SK-N-SH (cell line): Measurements from ENCODE around the gene EMP1. TPM values are rescaled to one million over a fixed set of nuclear protein-coding genes. Genes with fewer than 3 reads are reported as not detected.

Experiments
- CTCF ChIA-PET: fragments of 300-600, 350-600 bp; formaldehyde crosslinking; extraction: SDS; loops from one replicate; lab custom pipeline; 2021; lab: Yijun Ruan, JAX
- POLR2A ChIA-PET: fragments of 350-600 bp; sonication (Branson Sonifier 250); formaldehyde crosslinking; extraction: SDS; loops from one replicate; lab custom pipeline; 2020; ENCODE audit warnings: antibody characterized with exemption, inconsistent platforms; lab: Yijun Ruan, JAX
- DNase-seq: peaks from one replicate; pipeline ENCODE4 v3.0.0; 2012
- H2AFZ ChIP-seq: fragments of 200-600 bp; sonication (generic); 2 replicates; pipeline ENCODE4 v1.8.1; 2016; ENCODE audit warnings: antibody characterized with exemption, mild to moderate bottlenecking, low read depth
- H3F3A ChIP-seq: fragments of 200-600 bp; sonication (generic); replicated peaks from 2 replicates; pipeline ENCODE3; 2016; ENCODE audit warnings: antibody characterized with exemption, mild to moderate bottlenecking; ENCODE audit not compliant: insufficient read depth
- H3K27ac ChIP-seq, 2 experiments: fragments of 200-500 bp in 1 of 2; fragments of 200-600 bp in 1 of 2; sonication (Bioruptor generic) in 1 of 2; sonication (generic), shearing (Covaris generic) in 1 of 2; 2 replicates each; pipeline versions ENCODE4 v1.5.1 to v1.6.1; 2014 to 2016; ENCODE audit warnings: low read depth in 2 of 2, inconsistent platforms in 1 of 2, low read length in 1 of 2, mild to moderate bottlenecking in 1 of 2, mixed read lengths in 1 of 2
- H3K27me3 ChIP-seq: fragments of 200-600 bp; sonication (generic), shearing (Covaris generic); 2 replicates; pipeline ENCODE4 v1.6.1; 2016; ENCODE audit warnings: mixed run types; ENCODE audit not compliant: insufficient read depth
- H3K36me3 ChIP-seq, 2 experiments: fragments of 200-500 bp in 1 of 2; fragments of 200-600 bp in 1 of 2; sonication (Bioruptor generic) in 1 of 2; sonication (generic) in 1 of 2; replicated peaks in 1 of 2; 2 replicates each; pipeline versions ENCODE3 to v1.5.1; 2014 to 2016; ENCODE audit warnings: low read length in 1 of 2, mild to moderate bottlenecking in 1 of 2; ENCODE audit not compliant: insufficient read depth in 2 of 2, control insufficient read depth in 1 of 2
- H3K4me1 ChIP-seq, 2 experiments: fragments of 200-500 bp in 1 of 2; fragments of 200-600 bp in 1 of 2; sonication (Bioruptor generic) in 1 of 2; sonication (generic), shearing (Covaris generic) in 1 of 2; 2 replicates each; pipeline versions ENCODE4 v1.5.1 to v1.6.1; 2014 to 2016; ENCODE audit warnings: low read depth in 1 of 2, low read length in 1 of 2, mixed run types in 1 of 2; ENCODE audit not compliant: insufficient read depth in 2 of 2, control insufficient read depth in 1 of 2
- H3K4me2 ChIP-seq: fragments of 200-600 bp; sonication (generic), shearing (Covaris generic); 2 replicates; pipeline ENCODE4 v1.6.1; 2017; ENCODE audit warnings: mixed run types
- H3K4me3 ChIP-seq, 2 experiments: fragments of 200-500 bp in 1 of 2; fragments of 200-600 bp in 1 of 2; sonication (Bioruptor generic) in 1 of 2; sonication (generic), shearing (Covaris generic) in 1 of 2; 2 replicates each; pipeline versions ENCODE4 v1.5.1 to v1.8.1; 2014 to 2016; ENCODE audit warnings: low read depth in 2 of 2, inconsistent platforms in 1 of 2, low read length in 1 of 2, mild to moderate bottlenecking in 1 of 2, mixed read lengths in 1 of 2, moderate library complexity in 1 of 2
- H3K79me2 ChIP-seq: fragments of 200-600 bp; sonication (generic); 2 replicates; pipeline ENCODE4 v1.8.1; 2017; ENCODE audit warnings: mild to moderate bottlenecking; ENCODE audit not compliant: insufficient read depth
- H3K9ac ChIP-seq: fragments of 200-600 bp; sonication (generic); 2 replicates; pipeline ENCODE4 v1.6.1; 2017; ENCODE audit warnings: mixed run types
- H3K9me2 ChIP-seq: fragments of 200-600 bp; sonication (generic); 2 replicates; pipeline ENCODE4 v1.6.1; 2017; ENCODE audit warnings: mixed run types
- H3K9me3 ChIP-seq: fragments of 200-600 bp; sonication (generic); 2 replicates; pipeline ENCODE4 v1.6.1; 2017; ENCODE audit warnings: mixed run types, mild to moderate bottlenecking, moderate library complexity
- H4K20me1 ChIP-seq: fragments of 200-600 bp; sonication (generic); 2 replicates; pipeline ENCODE4 v1.6.1; 2017; ENCODE audit warnings: mild to moderate bottlenecking, mixed run types; ENCODE audit not compliant: insufficient read depth
- CHD2 ChIP-seq: fragments of 150-350 bp; IDR thresholded peaks from 2 replicates; pipeline ENCODE4 v1.6.1; 2018; ENCODE audit warnings: low read length; ENCODE audit not compliant: partially characterized antibody
- ELF1 ChIP-seq: IDR thresholded peaks from 2 replicates; pipeline ENCODE4 v1.4.0; 2012
- EP300 ChIP-seq, 2 experiments: IDR thresholded peaks; 2 replicates each; pipeline versions ENCODE4 v1.4.0 to v1.6.1; 2012; ENCODE audit warnings: borderline replicate concordance in 1 of 2, low read depth in 1 of 2, low read length in 1 of 2
- FOXJ3 ChIP-seq: sonication (generic); formaldehyde crosslinking; IDR thresholded peaks from 2 replicates; pipeline ENCODE4 v1.5.1; 2020; ENCODE audit warnings: mild to moderate bottlenecking, missing genetic modification reagents
- FOXM1 ChIP-seq: IDR thresholded peaks from 2 replicates; pipeline ENCODE4 v1.4.0; 2012; ENCODE audit warnings: low read depth, mild to moderate bottlenecking
- JUND ChIP-seq: IDR thresholded peaks from 2 replicates; pipeline ENCODE4 v1.4.0; 2012
- NRF1 ChIP-seq: IDR thresholded peaks from 2 replicates; pipeline ENCODE4 v1.6.1; 2012; ENCODE audit warnings: low read depth, mild to moderate bottlenecking, low read length
- RFX5 ChIP-seq: IDR thresholded peaks from 2 replicates; pipeline ENCODE4 v1.6.1; 2012; ENCODE audit warnings: mild to moderate bottlenecking, improper control_type of control experiment, low read length
- SIN3A ChIP-seq: IDR thresholded peaks from 2 replicates; pipeline ENCODE4 v1.6.1; 2012; ENCODE audit warnings: low read depth, mild to moderate bottlenecking, low read length, moderate library complexity, borderline replicate concordance
- TCF12 ChIP-seq: IDR thresholded peaks from 2 replicates; pipeline ENCODE4 v1.4.0; 2012
- TEAD4 ChIP-seq: IDR thresholded peaks from 2 replicates; pipeline ENCODE4 v1.4.0; 2012; ENCODE audit warnings: mild to moderate bottlenecking, borderline replicate concordance; ENCODE audit not compliant: insufficient read depth
- YY1 ChIP-seq: IDR thresholded peaks from 2 replicates; pipeline ENCODE4 v1.4.0; 2012; ENCODE audit warnings: low read depth, mild to moderate bottlenecking
- WGBS: methylation state at CpG from one replicate; pipeline ENCODE4 v1.1.6; 2017; ENCODE audit warnings: low lambda C conversion rate; 5-methylcytosine and 5-hydroxymethylcytosine counted together
- polyA plus RNA-seq, 3 experiments: library from polyadenylated mRNA; depleted of rRNA; stranded (reverse); fragments of >200 nt; gene quantifications; 2 replicates each; pipeline ENCODE4 v1.2.3, GENCODE V29; 2012
- TF ChIP-seq, protein P1 (sequence below): IDR thresholded peaks from 2 replicates; pipeline ENCODE4 v1.4.0; 2012; ENCODE audit warnings: low read depth, borderline replicate concordance
- TF ChIP-seq, protein P2 (sequence below): IDR thresholded peaks from 2 replicates; pipeline ENCODE4; 2012
- TF ChIP-seq, protein P3 (sequence below): fragments of 150-350 bp; IDR thresholded peaks from 2 replicates; pipeline ENCODE4 v1.6.1; 2017; ENCODE audit warnings: antibody characterized with exemption, low read length, low read depth, borderline replicate concordance
- TF ChIP-seq, protein P4 (sequence below): IDR thresholded peaks from 2 replicates; pipeline ENCODE4 v1.4.0; 2012; ENCODE audit warnings: low read depth, borderline replicate concordance

Gene EMP1
- polyA plus RNA-seq, 1 of the 3 experiments (the other 2 are of a cell fraction), result 67.4 TPM

DNA sequence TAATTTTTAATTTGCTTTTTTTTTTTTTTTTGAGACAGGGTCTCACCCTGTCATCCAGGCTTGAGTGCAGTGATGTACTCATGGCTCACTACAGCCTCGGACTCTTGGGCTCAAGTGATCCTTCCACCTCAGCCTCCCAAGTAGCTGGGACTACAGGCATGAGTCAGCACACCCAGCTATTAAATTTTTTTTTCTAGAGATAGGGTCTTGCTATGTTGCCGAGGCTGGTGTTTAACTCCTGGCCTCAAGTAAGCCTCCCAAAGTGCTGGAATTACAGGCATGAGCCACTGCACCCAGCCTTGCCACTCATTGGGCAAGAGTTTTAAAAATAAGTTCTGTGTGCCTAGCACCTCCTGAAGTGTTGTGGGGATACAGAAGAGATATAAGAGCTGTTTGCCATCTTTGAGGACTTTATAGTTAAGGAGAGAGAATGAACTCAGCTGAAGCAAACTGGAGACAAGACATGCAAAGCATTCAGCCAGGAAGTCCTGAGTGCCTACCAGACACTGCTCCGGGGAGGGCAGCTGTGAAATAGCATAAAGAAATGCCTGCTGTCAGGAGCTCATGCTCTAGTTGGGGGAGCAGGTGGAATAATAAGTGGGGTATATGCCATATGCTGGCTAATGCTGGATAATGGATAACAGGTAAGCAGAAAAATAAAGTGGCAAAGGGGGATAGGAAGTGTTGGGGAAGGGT, 15.0 kb upstream of the EMP1 start:
- TF ChIP-seq NRF1 (no peak), TCF12 (peak; percentile 21; the same call in 1 of the 2 replicates), CHD2 (no peak), TEAD4 (no peak), RFX5 (no peak), ELF1 (no peak), FOXM1 (no peak)
- TF ChIP-seq, all 33 proteins: peak for 1

DNA sequence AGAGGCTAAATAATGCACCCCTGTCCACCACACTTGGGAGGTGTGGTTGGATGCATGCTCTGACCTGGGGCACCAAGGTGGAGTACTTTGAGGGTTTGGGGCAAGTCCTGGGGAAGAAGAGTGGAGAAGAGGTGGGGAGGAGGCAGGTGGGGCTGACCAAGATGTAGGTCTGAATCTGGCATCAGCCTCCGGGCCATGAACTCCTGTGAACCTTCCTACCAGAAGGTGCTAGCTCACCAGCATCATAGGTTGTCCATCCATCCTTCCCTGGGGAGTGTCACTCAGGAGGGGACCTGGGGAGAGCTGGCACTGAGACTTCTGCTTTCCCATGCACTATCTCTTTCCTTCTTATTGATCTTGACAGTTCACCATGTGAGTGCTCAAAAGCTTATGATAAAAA, 13.6 kb upstream of the EMP1 start:
- CTCF ChIA-PET, result no interaction called here
- no peak overlapping the region for H3K4me3 ChIP-seq
- H3K9me2 ChIP-seq, result no peaks in the 10 kb centered on the region
- no peaks in the 10 kb centered on the region for H4K20me1 ChIP-seq
- H3K4me2 ChIP-seq, result no peak overlapping the region
- H3K36me3 ChIP-seq, result no peaks in the 10 kb centered on the region
- H3K79me2 ChIP-seq, result no peaks in the 10 kb centered on the region
- TF ChIP-seq, protein P1, sequence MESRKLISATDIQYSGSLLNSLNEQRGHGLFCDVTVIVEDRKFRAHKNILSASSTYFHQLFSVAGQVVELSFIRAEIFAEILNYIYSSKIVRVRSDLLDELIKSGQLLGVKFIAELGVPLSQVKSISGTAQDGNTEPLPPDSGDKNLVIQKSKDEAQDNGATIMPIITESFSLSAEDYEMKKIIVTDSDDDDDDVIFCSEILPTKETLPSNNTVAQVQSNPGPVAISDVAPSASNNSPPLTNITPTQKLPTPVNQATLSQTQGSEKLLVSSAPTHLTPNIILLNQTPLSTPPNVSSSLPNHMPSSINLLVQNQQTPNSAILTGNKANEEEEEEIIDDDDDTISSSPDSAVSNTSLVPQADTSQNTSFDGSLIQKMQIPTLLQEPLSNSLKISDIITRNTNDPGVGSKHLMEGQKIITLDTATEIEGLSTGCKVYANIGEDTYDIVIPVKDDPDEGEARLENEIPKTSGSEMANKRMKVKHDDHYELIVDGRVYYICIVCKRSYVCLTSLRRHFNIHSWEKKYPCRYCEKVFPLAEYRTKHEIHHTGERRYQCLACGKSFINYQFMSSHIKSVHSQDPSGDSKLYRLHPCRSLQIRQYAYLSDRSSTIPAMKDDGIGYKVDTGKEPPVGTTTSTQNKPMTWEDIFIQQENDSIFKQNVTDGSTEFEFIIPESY, result no peak
- TF ChIP-seq SIN3A, result no peak
- peaks cover 18% of the 10 kb centered on the region for H3F3A ChIP-seq
- WGBS, result 100% methylated on average over 1 of the region's 1 CpG
- no peak overlapping the region for H3K9ac ChIP-seq
- H3K27me3 ChIP-seq, result no peaks in the 10 kb centered on the region
- no peaks in the 10 kb centered on the region for H3K9me3 ChIP-seq
- H3K27ac ChIP-seq, result no peak overlapping the region
- POLR2A ChIA-PET, result no interaction called here
- no peak for DNase-seq
- H3K4me1 ChIP-seq, result peaks cover 8 to 25% of the 10 kb centered on the region in 2 experiments; a peak in 3 of 4 replicates
- no peak overlapping the region for H2AFZ ChIP-seq

More for the DNA sequence above, 15.0 kb upstream of the EMP1 start:
- Histone ChIP-seq H3K9ac (no peak overlapping the region), H3K4me2 (no peak overlapping the region), H3K9me2 (no peaks in the 10 kb centered on the region), H4K20me1 (no peaks in the 10 kb centered on the region), H3K79me2 (no peaks in the 10 kb centered on the region), H3K4me1 (peaks cover 8 to 17% of the 10 kb centered on the region in 2 experiments; a peak in 3 of 4 replicates), H3F3A (peaks cover 17% of the 10 kb centered on the region), H2AFZ (no peak overlapping the region), H3K4me3 (no peak overlapping the region), H3K27me3 (no peaks in the 10 kb centered on the region), H3K36me3 (no peaks in the 10 kb centered on the region), H3K9me3 (no peaks in the 10 kb centered on the region), H3K27ac (no peak overlapping the region)
- no peak for DNase-seq
- ChIA-PET CTCF (interaction anchor here (0.8 kb wide), 1 partner anchor 31 kb away, joined by 3 read pairs; no protein-coding TSS in a partner anchor), POLR2A (no interaction called here)
- 34% methylated on average over 3 of the region's 3 CpGs for WGBS

DNA sequence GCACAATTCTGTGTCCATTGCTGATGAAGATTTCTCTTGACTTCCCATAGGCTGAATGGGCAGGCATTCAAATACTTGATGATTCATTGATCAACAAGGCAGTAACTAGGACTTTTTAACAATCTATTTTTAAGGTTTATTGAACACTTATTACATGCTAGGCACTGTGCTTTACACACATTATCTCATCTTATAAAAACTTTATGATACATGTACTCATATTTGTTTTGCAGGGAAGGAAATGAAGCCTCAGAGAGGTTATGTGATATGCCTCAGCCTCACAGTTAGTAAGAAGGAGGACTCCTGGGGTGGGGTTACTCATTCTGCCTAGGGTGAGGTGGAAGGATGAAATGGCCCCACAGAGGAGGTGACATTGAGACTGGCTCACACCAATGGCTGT, 12.9 kb upstream of the EMP1 start:
- ChIA-PET POLR2A (no interaction called here), CTCF (no interaction called here)
- H3K79me2 ChIP-seq, result no peaks in the 10 kb centered on the region
- H2AFZ ChIP-seq, result no peak overlapping the region
- H3K4me2 ChIP-seq, result no peak overlapping the region
- DNase-seq, result no peak
- no peaks in the 10 kb centered on the region for H4K20me1 ChIP-seq
- no peak overlapping the region for H3K9ac ChIP-seq
- no peak overlapping the region for H3K4me3 ChIP-seq
- no peaks in the 10 kb centered on the region for H3K9me2 ChIP-seq
- H3K4me1 ChIP-seq, result peaks cover 8 to 24% of the 10 kb centered on the region in 2 experiments; a peak in 3 of 4 replicates
- no peaks in the 10 kb centered on the region for H3K36me3 ChIP-seq
- H3K9me3 ChIP-seq, result no peaks in the 10 kb centered on the region
- no peak overlapping the region for H3K27ac ChIP-seq
- H3F3A ChIP-seq, result peaks cover 12% of the 10 kb centered on the region
- no peaks in the 10 kb centered on the region for H3K27me3 ChIP-seq
- no peak for TF ChIP-seq YY1
- TF ChIP-seq, protein P2, sequence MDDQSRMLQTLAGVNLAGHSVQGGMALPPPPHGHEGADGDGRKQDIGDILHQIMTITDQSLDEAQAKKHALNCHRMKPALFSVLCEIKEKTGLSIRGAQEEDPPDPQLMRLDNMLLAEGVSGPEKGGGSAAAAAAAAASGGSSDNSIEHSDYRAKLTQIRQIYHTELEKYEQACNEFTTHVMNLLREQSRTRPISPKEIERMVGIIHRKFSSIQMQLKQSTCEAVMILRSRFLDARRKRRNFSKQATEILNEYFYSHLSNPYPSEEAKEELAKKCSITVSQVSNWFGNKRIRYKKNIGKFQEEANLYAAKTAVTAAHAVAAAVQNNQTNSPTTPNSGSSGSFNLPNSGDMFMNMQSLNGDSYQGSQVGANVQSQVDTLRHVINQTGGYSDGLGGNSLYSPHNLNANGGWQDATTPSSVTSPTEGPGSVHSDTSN, result no peak
- TF ChIP-seq, protein P3, sequence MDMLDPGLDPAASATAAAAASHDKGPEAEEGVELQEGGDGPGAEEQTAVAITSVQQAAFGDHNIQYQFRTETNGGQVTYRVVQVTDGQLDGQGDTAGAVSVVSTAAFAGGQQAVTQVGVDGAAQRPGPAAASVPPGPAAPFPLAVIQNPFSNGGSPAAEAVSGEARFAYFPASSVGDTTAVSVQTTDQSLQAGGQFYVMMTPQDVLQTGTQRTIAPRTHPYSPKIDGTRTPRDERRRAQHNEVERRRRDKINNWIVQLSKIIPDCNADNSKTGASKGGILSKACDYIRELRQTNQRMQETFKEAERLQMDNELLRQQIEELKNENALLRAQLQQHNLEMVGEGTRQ, result no peak
- TF ChIP-seq, protein P4, sequence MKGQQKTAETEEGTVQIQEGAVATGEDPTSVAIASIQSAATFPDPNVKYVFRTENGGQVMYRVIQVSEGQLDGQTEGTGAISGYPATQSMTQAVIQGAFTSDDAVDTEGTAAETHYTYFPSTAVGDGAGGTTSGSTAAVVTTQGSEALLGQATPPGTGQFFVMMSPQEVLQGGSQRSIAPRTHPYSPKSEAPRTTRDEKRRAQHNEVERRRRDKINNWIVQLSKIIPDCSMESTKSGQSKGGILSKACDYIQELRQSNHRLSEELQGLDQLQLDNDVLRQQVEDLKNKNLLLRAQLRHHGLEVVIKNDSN, result no peak
- TF ChIP-seq, protein P1, result no peak
- TF ChIP-seq EP300 (IDR thresholded peaks at IDR 0.05; ENCODE audit: borderline replicate concordance in 1 of 2, low read depth in 1 of 2, low read length in 1 of 2), result no peak
- TF ChIP-seq NRF1, result no peak
- no peak for TF ChIP-seq FOXJ3 (CRISPR knock-in tag)
- no peak for TF ChIP-seq JUND
